ENCODE measurements around the gene NEK3.
A peak's percentile ranks its signal among the peaks of the same experiment; 100 is the strongest.
"Not testable (repeated sequence)": the region's sequence is repeated elsewhere in the genome, so short reads cannot be mapped to it uniquely, and the experiment has no call there.

Gene NEK3

DNA sequence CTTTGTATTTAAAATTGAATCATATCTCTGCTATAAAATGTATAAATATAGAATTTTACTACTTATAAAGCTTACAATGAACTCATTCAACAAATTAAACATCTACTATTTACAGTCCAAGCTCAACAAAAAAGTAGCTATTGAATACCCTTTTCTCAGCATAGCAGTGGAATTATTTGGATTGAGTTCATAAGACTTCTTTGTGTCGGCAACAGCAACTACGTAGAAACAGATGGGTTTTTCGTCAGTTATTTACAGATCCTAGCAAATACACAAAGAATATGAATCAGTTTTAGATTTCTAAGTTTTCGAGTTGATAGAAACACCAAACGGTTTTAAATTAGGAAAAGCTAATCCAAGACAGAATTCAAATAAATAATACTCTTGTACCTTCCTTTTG is 10.4 kb upstream of the NEK3 start:
- DNase-seq (ENCODE audit: low read depth) = no peak

DNA sequence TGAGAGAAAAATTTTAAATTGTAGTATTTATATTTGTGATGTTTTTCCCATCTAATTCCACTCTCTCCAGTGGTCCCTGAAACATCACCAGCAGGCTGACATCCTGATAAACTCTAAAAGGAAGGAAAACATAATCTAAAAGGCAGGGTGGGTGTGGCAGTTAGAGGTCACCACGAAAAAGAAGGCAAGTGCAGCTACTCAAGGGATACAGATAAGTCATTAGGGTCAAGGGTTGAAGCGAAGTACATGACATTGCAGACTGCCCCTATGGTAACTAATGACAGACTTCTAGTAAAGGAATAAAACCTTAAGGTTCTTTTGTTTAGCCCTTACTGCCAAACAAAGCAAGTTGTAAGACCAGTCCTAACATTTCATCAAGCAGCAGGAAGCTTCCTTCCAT is 6.0 kb upstream of the NEK3 start:
- DNase-seq (ENCODE audit: low read depth) = no peak

DNA sequence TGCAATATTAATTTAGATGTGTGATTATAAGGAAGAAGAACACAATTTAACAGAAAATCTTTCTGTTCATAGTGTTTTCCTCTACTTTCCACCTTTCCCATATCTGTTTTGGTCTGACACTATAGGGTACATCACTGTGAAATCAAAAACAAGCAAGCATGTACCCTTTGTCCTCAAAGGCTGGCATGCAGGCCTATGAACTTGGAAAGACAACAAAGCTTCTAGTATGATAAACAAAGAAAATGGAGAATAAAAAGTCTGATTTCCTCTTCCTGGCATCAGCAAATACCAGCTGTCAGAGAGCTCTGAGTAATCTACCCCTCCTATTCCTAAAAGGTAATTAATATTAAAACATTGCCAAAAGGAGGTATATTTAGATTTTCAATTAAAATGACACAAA is 5.6 kb upstream of the NEK3 start:
- no peak for DNase-seq (ENCODE audit: low read depth)

DNA sequence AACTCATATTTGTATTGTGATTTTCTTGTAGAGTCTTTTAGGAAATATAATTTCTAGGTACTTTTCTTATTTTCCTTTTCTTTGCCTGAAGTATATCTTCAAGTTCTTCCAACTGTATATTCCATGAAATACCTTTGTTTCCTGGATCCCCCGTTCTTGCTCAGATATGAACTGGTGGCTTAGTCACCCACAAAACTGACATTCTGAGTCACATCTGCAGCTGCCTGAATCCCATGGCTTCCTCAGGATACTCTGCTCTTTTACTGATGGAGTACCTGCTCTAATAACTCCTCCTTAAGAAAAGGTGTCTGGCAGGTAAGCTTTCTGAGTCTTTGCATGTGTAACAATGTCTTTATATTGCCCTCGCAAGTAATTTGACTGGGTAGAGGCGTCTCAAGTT is 4.5 kb upstream of the NEK3 start:
- DNase-seq (ENCODE audit: low read depth) = not testable (repeated sequence)

DNA sequence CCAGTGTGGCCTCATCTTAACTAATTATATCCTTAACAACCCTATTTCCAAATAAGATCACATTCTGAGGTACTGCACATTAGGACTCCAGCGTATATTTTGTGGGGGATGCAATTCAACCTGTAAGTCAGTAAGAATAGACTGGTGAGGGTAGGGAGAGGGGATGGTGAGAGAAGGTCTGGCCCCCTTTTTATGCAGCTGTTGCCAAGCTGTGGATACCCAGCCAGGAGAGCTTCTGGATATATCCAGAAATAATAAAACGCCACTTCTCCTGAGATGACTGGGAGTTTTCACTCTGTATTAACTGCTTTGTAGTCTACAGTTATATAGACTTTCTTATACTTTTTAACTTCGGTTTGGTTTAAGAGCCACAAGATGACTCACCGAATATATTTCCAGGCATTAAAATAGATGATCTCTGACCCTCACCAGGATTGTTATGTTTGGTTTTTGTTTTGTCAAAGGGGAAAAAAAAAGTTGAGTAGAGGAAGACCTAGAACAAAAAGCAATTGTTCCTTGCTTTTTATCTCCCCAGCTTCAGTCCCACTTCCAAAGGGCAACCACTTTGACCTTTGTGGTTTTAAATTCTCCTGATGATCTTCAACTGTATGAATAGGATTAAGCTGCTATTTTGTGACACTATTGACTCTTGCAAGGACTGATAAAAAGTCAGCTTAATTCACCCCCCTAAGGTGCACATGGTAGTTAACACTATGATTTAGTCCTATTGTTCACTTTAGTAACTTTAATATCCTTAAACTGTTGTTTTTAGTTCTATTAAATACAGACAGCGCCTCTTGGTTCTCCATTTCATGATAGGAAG is 3.1 kb upstream of the NEK3 start:
- peak; percentile 42 for DNase-seq (ENCODE audit: low read depth)

DNA sequence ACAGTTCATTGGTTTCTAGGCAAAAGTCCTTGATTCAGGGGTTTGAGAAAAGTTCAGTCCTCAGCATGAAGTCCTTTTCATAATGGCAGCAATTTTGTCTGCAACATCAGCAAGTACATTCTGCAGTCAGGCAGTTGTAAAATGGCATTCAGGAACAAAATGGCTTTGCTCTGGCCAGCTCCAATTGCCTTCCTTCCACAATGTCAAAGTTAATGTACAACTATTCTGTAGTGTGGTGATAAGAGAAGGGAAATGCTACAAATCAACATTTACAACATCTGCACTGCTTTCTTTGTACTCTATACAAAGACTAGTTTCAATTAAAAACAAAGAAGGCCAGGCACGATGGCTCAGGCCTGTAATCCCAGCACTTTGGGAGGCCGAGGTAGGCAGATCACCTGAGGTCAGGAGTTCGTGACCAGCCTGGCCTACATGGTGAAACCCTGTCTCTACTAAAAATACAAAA is 1.8 kb upstream of the NEK3 start:
- DNase-seq (ENCODE audit: low read depth) = no peak

DNA sequence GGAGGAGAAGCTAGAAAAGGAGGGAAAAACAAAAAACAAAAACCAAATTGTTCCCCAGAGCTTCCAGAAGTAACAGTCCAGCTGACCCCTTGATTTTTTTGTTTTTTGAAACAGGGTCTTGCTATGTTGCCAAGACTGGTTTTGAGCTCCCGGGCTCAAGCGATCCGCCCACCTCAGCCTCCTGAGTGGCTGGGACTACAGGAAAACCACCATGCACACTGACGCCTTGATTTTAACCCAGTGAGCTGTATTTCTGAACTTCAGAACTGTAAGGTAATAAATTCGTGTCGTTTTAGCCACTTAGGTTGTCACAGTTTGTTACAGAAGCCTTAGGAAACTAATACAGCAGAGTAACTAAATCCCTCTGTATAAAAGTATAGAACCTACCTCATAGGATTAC is 1.1 kb upstream of the NEK3 start:
- no peak for DNase-seq (ENCODE audit: low read depth)

DNA sequence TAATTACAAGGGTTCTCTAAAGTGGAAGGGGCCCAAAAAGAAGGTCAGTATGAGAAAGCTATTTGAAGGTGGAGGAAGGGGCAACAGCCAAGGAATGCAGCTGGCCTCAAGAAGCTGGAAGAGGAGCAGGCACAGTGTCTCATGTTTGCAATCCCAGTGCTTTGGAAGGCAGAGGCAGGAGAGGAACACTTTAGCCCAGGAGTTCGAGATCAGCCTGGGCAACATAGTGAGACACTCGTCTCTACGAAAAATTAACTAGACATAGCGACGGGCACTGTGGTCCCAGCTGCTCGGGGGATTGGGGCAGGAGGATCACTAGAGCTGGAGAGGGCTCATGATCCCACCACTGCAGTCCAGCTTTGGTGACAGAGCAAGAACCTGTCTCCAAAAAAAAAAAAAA is 656 bp upstream of the NEK3 start:
- no peak for DNase-seq (ENCODE audit: low read depth)

DNA sequence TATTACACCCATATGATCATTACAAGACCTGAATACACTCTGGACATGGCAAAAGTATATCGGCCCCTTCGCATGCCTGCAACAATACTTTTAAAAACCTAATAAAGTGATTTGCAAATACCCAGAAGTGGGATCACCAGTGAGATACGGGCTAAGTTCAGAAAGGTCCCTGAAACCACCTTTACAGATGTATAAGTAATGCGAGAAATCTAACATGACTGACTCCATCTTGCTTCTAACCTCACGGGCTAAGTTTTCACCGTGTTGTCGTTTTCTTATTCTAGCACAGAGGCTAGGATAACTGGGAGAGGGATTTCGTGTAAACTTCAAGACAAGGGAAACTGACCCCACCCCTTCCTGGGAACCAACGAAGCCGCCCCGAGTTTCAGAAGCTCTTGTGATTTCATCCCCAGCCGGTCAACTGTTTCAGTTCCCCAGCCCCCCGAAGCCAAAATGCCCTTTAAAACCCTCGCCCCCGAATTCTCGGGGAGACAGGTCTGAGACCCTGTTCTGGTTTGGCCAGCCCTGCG is 703 bp downstream of the NEK3 start:
- DNase-seq (ENCODE audit: low read depth) = peak; percentile 48

DNA sequence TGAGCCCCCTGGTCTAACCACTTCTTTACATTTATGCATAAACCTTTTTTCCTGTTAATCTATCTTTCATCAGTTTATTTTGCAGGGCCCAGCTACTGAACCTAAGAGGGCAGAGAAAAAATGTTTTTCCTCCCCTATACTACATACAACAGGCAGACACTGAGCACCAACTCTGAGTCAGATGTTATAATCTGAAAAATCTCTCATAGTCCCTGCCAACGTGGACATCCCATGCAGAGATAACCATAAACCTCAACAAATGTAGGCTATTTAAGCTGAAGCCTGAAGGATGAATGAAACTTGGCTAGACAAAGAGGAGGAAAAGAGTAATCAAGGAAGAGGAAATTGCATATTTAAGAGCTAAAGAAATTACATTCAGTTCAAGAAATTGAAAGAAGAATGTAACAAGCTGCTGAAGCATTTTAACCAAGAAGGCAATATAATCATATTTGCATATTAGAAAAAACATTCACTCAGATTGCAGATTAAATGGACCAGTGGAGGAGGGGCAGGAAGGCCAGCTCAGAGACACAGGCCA is 2.6 kb downstream of the NEK3 start:
- DNase-seq (ENCODE audit: low read depth) = peak; percentile 63

DNA sequence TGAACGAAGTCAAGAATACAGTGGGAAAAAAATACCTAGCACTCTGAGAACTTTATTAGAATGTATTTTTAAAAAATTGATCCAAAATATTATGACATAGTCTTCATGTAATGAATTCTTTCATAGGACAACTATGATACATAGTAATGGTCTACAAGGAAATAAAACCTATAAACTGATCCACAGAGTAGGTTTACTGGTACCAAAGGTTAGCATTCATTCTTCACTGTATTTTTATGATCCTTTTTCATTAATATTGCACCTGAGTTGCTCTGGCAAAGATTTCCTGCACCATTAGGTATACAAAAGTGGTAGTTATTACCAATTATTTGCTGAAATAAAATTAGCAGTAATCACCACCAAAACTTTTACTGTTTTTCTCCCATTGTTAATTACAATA is 4.2 kb downstream of the NEK3 start:
- DNase-seq (ENCODE audit: low read depth) = no peak

DNA sequence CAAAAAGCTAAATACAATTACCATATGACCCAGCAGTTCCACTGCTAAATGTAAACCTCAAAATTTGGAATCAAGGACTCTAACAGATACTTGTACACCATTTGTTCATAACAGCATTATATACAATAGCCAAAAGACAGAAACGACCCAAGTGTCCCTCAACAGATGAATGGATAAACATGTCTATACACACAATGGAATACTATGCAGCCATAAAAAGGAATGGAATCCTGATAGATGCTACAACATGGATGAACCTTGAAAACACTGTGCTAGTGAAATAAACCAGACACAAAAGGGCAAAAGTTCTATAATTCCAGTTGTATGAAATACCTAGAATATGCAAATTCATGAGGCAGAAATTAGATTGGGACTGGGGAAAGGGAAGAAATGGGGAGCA is 12.2 kb downstream of the NEK3 start:
- no peak for DNase-seq (ENCODE audit: low read depth)

DNA sequence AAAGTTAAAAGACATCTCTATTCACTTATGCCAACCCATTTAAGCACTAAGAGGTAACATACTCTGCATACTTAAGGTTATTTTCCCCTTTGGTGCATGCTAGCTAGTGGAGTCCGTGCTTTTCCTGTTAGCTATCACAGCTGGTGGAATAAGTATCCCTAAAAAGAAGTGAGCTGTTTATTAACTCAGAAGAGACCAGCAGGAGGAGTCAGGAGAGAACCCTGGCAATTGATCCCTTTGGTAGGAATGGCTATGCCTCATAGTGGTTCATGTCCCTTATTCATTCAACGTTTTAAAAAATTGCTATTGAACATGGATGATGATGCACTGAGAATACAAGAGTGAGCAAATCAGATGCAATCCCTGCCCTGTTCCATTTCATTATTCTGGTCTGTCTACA is 18.1 kb downstream of the NEK3 start:
- no peak for DNase-seq (ENCODE audit: low read depth)

DNA sequence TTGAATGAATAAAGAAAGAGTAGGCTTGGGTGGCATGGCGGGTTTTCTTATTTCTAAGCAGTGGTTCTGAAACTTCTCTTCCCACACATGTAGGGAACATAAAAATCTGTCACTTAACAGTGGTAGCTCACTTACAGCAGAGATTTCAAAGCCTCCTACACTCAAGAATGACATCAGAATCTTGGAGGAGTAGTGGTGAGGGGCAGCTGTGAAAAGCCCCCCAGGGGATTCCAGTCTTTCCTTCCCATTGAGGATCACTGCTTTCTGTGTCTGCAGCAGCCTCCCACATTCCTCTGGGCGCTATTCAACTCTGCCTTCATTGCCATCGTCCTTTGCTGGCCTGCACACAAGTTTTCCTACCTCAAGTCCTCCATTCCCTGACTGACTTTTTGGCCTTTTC is 21.9 kb downstream of the NEK3 start:
- DNase-seq (ENCODE audit: low read depth) = no peak

DNA sequence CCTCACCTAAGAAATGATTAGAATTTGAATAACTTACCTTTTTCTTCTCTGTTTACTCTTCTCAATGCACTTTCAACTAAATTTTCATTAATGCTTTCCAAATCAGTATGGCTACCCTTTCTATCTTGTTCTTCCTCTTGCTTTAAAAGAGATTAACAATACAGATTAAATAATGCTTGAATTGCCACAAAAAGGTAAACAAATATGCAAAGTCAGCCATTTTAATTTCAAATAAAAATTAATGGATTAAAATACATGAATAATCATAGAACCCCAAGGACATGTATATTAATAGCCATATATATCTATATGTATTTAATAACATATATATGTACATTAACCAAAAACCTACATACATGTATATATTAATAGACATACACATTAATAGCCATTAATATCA is 22.6 kb downstream of the NEK3 start:
- DNase-seq (ENCODE audit: low read depth) = no peak

DNA sequence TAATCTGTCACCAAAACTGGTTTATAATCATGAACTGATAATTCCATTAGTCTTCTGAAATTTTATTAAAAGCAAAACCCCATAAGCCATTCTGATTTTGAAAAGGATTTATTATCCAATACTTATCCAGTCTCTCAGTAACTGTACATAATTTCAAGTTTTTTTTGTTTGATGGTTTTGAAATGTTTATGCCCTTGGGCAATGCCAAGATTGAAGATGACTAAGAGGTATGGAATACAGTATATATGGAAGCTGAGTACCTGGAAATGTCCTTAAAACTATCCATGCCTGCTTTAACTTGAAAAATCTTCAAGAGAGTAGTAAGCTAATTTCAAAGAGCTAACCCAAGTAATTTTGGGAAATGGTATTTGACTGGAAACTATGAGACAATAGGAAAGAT is 28.8 kb downstream of the NEK3 start:
- DNase-seq (ENCODE audit: low read depth) = no peak

DNA sequence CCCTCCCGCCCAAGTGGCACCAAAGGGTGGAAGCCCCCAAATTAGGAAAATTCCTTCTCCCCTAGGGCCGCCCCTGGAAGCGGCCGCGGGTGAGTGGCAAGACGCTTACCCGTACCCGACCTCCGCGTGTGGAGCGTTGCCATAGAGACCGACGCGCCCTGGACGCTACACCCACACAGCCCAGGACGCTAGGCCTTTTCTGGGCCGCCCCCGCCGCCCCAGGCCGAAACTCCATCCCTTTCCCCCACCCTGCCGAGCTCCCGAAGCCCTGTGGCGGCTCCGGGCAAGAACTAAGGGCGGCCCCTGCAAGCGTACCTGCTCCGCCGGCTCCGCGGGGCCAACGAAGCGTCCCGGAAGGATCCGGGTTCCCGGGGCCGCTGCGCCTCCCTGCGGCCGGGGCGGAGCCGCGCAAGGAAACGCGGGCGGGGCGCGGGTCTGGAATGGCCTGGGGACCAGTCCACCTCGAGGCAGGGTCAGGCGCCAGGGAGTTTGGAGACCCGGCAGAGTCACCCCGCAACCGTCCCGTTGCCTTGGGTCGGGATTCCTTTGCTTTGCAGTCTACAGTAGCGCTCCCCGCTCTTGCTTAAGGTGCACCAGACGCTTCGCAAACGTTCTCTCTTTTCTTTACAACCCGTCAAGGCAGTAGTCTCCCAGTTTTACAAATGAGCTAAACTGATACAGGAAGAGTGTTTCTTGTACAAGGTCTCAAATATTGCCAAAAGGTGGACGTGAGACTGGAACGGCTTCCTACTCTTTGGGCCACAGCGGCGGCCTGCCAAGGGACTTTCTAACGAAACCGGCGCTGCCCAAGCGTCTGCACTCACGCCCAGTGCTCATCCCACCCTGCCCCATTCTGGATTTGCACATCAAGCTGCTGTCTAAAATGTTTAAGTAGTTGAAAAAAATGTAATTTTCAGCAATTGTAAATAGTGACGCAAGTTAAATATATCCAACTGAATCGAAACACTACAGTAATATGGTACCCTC is 30.4 kb downstream of the NEK3 start, which contains the start of gene NEK5:
TSS of gene NEK5 (minus strand) at position 360 of the 987 bp plus-strand sequence. CDS start 1,591 bp downstream, outside the sequence.
- peak; percentile 32 for DNase-seq (ENCODE audit: low read depth)

DNA sequence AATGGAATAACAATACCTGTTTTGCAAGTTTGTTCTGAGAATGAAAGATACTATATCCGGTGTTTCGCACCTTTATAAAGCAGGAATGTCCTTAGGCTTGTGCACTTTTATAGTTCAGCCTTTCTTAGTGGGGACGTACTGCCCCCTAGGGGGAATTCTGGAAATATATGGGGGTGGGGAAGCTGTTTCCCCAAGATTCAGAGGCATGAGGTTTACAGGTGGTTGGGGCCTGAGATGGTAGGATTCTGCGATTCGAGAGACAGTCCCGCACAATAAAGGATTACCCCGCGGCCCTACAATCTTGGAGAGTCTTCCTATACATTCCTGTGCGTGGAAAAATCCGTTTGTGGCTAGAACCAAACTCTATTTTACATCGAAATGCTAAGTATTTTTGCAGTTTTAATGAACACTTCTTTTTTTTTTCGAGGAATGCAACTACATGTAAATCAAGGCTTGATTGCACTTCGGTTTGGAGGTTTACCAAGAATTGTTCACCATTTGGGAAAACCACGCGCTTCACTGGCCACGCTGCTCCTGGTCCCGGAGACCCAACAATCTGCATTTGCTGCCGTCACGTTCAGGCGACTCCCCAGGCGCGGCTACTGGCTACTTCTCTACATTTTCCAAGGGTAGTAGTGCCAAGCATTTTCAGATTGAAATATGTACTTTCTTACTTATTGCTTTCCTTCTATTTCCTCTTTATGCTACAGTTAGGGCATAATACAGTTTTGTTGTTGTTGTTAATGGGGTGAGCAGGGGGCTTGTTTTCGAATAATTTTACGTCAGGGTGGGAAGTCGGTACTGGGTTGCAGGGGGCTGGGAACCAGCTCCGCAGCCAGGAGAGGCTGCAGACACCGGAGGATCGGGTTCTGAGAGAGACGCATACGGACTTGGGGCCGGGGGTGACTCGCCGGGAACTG is 31.4 kb downstream of the NEK3 start:
- peak; percentile 71 for DNase-seq (ENCODE audit: low read depth)

DNA sequence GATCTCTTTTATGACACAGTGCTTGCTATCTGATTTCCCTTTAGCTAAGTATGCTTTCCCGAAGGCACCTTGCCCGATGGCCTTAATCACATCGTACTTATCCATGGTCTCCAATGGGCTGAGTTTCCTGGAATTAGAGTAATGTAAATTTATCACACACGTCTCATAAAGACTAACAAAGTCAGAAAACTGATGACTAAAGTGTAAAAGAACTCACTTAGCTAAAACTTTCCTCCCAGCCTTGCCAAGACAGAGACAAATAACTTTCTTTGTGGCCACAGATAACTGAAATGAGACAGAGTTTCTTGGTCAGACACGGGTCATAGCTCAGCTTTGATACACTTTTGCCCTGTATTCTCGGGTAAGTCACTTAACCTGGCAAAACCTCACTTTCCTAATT is 32.0 kb downstream of the NEK3 start:
- DNase-seq (ENCODE audit: low read depth) = peak; percentile 82

DNA sequence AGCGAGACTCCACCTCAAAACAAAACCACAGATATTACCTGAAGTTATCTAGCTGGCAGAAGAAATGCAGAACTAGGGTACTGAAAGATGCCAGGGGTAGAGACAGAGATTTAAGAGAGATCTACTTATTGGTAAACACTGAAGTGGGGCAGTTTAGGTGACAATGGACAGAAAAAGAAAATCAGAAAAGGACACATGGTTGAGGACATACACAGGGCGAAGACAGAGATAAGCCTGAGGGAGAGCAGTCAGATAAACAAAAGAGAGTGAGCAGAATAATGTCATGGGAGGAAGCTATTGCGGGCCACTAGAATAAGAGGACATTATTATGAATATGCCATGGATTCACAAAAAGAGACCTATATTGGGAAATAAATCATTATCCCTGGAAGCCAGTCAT is 33.9 kb downstream of the NEK3 start:
- no peak for DNase-seq (ENCODE audit: low read depth)

DNA sequence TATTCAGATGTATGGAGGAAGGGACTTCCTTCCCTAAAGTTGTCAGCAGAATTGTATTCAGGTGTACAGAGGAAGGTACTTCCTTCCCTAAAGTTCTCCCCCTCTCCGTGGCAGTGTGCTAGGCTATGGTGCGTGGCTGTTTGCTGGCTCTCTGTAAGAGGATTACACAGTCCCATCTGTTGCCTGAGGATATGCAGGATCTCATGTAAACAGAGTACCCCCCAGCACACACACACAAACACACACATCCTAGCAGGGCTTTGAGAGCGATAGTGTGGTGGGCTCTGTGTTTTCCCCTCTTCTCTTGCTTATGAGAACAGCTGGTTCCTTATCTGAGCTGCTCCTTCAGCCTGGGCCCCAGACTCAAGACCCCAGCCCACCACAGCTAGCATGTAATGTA is 40.8 kb downstream of the NEK3 start:
- DNase-seq (ENCODE audit: low read depth) = no peak
